Hippocampal formation (tissue), 2 donors: ENCODE measurements around the gene TEX10.
A peak's percentile ranks its signal among the peaks of the same experiment; 100 is the strongest.
"Not testable (repeated sequence)": the region's sequence is repeated elsewhere in the genome, so short reads cannot be mapped to it uniquely, and the experiment has no call there.

Experiments used
- DNase-seq, 2 donors: peaks; one replicate each; lab custom pipeline; 2025; lab: John Stamatoyannopoulos, UW

TEX10 gene

DNA sequence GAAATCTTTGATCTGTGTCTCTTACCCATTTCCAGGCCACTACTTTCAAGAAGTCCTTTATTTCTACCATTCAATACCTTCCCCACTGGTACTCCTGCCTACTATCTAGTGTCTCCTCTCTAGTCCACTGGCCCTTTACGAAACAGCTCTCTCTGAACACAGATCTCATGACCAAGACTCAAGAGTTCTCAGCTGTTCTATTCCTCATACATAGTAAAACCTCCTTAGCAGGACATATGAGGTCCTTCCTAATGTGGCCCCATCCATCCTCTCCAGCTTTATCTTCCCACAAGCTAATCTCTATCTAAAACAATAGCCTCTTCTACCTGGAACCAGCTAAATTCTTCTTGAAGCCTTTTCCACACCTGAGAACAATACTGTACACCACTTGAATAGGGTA lies 2.6 kb downstream of the TEX10 start:
- no peak for DNase-seq

DNA sequence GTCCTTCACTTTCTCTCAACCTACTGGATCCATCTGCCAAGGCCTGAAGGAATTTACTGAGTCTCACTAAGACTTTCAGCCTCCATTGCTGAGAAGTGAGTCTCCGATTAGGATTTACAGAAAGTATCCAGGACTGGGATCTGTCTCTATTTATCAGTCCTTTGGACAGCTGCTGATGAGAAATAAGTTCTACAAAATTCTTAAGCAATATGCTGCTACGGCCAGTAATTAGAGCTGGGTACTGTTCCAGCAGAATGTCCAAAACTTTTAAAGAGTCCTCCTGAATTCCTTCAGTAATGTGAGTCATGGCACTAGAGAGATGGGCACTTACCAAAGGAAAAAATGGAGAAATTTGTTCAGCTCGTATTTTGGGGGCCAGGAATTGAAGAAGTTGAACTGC lies 5.9 kb downstream of the TEX10 start:
- no peak for DNase-seq

- DNase-seq = no peak
Observed at GRCh38 chr9:100341889-100342288, 10.9 kb downstream of the TEX10 start.

DNA sequence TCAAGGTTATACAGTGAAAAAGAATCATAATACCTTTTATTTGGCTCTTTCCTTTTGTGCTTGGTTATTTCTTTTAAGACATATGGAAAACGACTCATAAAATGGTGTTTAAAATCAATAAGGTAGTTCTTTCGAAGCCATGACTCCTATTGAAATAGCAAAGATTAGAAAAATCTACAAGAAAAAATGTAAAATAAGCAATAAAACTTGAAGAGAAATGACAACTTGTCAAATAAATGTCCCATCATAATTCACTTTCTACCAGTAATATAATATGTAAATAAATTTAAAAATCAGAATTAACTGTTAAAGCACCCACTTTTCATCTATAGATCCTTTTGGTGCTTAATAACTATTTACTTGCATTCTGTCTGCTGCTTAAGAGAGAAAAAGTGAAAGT lies 12.5 kb downstream of the TEX10 start:
- no peak for DNase-seq

DNA sequence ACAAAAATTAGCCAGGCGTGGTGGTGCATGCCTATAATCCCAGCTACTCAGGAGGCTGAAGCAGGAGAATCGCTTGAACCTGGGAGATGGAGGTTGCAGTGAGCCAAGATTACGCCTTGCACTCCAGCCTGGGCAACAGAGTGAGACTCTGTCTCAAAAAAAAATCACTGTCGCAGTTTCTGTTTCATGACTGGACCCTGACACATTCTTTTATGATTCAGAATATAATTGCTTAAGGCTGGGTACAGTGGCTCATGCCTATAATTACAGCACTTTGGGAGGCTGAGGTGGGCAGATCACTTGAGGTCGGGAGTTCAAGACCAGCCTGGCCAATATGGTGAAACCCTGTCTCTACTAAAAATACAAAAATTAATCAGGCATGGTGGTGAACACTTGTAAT lies 14.0 kb downstream of the TEX10 start:
- not testable (repeated sequence) for DNase-seq

- peak in 1 of 2 donors; percentile 71 for DNase-seq
Observed at GRCh38 chr9:100324594-100325200, 28.0 kb downstream of the TEX10 start.

GRCh38 chr9:100322954-100323536 lies 29.7 kb downstream of the TEX10 start:
- peak; percentile 15 to 33 for DNase-seq

GRCh38 chr9:100317706-100318105 lies 35.0 kb downstream of the TEX10 start:
- DNase-seq = no peak

- DNase-seq = no peak
Observed at GRCh38 chr9:100315561-100315960, 37.2 kb downstream of the TEX10 start.

DNA sequence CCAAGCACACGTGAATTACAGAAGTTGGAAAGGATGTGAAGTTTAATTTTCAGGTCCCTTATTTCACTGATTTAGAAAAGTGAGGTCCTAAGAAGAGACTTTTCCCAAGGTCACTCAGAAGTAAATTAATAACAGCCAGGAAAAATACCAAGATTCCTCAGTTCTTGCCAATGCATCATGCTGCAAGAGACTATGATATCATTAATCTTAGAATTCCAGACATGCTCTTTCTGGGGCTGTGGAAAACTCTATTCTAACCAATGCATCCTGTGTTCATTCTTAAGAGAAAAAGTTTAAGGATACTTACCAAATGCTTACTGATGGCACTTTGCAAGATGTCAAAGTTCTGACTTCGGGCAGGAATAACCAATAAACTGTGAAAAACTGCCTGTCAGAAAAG lies 42.8 kb downstream of the TEX10 start:
- no peak for DNase-seq

DNA sequence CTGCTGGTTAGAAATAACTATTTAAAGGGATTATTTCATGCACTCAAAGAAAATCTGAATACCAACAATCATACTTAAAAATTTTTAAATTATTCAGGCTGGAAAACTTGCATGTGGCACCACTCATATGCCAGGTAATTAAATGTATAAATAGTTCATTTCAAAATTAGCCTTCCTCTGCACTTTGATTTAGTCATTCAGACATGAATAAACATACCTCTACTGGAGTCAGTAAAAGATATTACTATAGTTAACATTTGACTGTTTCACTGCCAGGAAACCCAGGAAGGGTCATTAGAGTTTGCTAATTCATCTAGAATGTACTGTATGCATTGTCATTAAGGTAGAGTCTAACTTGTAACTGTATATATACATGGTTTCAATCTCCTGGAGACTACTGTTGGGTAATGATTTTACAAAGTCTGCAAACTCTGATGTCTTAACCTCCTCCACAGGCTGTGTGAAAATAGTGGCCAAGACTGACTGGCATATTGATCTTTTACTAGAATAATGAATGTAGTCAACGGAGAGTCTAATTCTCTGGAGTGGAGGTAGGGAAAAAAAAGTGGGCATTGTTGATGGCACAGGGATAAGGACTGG lies 43.7 kb downstream of the TEX10 start:
- DNase-seq = no peak

GRCh38 chr9:100307080-100307479 lies 45.7 kb downstream of the TEX10 start:
- no peak for DNase-seq

GRCh38 chr9:100306283-100306682 lies 46.5 kb downstream of the TEX10 start:
- no peak for DNase-seq

- no peak for DNase-seq
Observed at GRCh38 chr9:100303747-100304146, 49.0 kb downstream of the TEX10 start.

DNA sequence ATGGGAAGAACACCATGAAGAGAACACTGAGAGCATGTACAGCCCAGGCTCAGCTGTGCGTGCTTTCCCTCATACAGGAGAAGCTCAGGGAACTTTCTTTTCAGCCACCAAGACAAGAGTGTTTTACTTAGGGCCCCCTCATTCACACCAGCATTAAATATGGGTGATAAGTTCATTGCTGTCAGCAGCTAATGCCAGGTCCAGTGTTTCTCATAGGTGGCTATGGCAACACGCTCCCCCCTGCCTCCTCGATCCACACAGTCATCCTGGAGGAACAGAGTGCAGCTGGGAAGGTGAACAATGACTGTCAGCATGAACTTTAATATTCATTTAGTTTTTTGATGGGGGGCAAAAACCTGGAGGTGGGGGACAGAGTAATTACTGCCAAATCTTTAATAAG lies 54.4 kb downstream of the TEX10 start:
- DNase-seq = no peak

DNA sequence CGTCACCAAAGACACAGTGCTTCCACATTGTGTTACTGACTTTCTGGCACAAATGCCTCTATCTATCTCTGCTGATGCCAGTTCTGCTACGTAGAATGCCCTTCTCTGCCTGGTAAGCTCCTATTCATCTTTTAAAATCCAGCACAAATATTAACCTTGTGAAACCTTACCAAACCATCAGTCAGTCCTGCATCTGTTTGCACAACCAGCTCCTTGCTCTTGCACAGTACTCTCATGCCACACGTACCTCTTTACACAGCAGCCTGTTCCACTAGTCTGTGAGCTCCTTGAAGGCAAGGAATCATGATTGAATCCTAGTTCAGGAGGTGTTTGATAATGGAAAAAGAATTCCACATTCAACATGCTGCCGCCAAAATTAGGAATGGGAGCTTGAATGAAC lies 56.3 kb downstream of the TEX10 start:
- DNase-seq = no peak

DNA sequence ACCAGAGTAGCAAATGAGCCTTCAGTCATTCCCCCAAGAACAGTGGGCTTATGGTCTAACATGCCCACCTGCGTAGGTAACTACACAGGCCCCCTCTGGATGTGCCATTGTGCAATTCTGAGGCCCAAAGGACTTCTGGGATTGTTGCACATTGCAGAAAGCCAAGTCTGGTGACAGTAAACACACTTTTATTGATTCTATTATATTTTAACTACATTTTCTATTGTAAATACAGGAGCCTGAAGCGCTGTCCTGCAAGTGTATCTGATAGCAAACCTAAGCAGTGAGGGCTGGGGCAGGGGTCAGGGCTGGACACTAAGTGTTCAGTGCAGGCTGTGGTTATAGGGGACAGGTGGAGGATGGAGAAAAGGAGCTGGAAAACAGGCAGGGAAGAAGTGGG lies 57.5 kb downstream of the TEX10 start:
- DNase-seq = no peak

DNA sequence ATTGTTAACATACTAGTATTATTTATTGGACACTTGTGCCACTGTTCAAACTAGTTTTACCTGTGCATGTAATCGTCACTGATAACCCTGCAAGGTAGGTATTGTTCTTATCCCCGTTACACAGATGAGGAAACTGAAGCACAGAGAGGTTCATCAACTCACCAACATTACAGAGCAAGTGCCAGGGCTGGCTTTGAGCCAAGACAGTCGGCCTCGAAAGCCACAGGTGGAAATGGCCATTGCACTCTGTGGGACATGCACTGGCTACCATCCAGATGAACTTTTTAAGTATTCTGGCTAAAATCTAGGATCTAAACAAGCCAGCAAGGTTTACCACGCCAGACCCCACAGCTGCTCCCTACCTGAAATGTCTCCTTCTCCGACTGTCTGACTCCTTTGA lies 57.9 kb downstream of the TEX10 start:
- no peak for DNase-seq

DNA sequence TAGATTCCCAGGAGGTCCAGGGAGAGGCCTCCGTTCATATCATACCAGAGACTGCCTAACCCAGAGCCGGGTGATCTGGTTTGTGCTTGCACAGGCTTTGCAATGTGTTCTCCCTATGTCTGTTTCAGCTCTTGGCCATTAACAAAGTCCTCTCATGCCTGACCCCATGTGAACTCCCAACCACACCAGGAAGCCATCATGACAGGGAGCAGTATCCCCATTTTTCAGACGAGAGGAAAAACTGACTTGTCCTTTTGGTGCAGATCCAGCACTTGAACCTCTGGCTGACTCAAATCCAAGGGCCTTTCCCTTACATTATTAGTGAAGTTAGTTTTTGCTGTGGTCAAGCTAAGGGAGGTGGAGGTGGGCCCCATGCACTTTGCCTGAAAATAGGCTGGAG lies 58.4 kb downstream of the TEX10 start:
- no peak for DNase-seq

GRCh38 chr9:100292414-100292813 lies 60.3 kb downstream of the TEX10 start:
- no peak for DNase-seq

- DNase-seq = no peak
Observed at GRCh38 chr9:100290714-100291113, 62.0 kb downstream of the TEX10 start.

DNA sequence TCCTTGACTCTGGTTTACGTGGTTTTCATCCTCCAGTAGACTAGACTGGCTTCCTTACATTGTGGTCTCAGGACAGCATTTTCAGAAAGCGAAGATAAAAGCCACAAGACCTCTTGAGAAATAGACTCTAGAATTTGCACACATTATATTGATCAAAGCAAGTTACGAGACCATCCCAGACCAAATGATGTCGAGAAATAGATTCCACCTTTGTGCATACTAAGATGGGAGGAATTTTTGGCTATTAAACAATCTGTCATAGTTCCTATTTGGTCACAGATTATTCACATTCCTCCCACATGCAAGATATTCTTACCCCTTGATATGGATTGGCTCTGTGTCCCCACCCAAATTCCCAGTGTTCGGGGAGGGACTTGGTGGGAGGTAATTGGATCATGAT lies 65.6 kb downstream of the TEX10 start:
- no peak for DNase-seq

GRCh38 chr9:100286257-100286656 lies 66.5 kb downstream of the TEX10 start:
- DNase-seq = no peak

DNA sequence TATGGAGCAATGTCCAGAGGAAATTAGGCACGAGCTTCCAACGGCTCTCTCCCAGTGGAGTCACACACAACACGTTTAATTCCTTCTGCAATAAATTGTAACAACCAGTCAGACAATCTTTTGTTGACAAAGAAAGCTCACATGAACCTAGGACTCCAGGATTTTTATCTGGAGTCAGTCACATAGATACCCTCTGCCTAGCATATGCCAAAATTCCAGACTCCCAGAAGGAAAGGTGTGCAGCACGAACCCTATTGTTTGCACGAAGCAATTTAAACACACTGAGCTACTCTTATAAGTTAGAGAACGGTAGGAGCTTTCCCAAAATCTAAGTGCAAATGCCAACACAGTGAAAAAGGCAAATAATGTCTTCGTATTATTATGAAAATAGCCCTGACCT lies 67.1 kb downstream of the TEX10 start:
- no peak for DNase-seq
